Heart left ventricle (tissue), 16 donors: Measurements from ENCODE around the gene TACO1. TPM values are rescaled to one million over a fixed set of nuclear protein-coding genes. Genes with fewer than 3 reads are reported as not detected.
A peak's percentile ranks its signal among the peaks of the same experiment; 100 is the strongest.

Experiments used
- ATAC-seq, 4 donors: fragments of 200-7000 bp; cut with Tn5 transposase; one replicate each; pipeline ENCODE4 v1.9.1; 2020 to 2022; ENCODE audit warnings: moderate library complexity in 4 of 4, mild to moderate bottlenecking in 3 of 4, moderate number of reproducible peaks in 1 of 4
- DNase-seq, 5 donors: peaks; one replicate each; pipeline ENCODE4 v3.0.0-alpha.2; 2020
- H3K27ac ChIP-seq, 12 donors: fragments of 200-600 bp; sonication (generic) in 4 of 12; one replicate each; pipeline versions ENCODE4 v1.5.0 to v1.8.0; 2016 to 2022; ENCODE audit warnings: mild to moderate bottlenecking in 2 of 12
- H3K27me3 ChIP-seq, 9 donors: fragments of 200-600 bp; sonication (generic) in 2 of 9; one replicate each; pipeline versions ENCODE4 v1.5.1 to v1.8.0; 2016 to 2022; ENCODE audit warnings: mild to moderate bottlenecking in 3 of 9
- H3K36me3 ChIP-seq, 9 donors: fragments of 200-600 bp; sonication (generic) in 2 of 9; one replicate each; pipeline versions ENCODE4 v1.5.0 to v1.8.0; 2018 to 2022; ENCODE audit warnings: mild to moderate bottlenecking in 2 of 9
- H3K4me1 ChIP-seq, 12 donors: fragments of 200-600 bp; sonication (generic) in 4 of 12; one replicate each; pipeline versions ENCODE4 v1.5.0 to v1.8.0; 2016 to 2022; ENCODE audit warnings: mild to moderate bottlenecking in 3 of 12
- H3K4me3 ChIP-seq, 12 donors: fragments of 200-600 bp; sonication (generic) in 4 of 12; one replicate each; pipeline versions ENCODE4 v1.5.0 to v1.8.0; 2017 to 2022; ENCODE audit warnings: mild to moderate bottlenecking in 9 of 12, moderate library complexity in 4 of 12
- H3K9me3 ChIP-seq, 12 donors: fragments of 200-600 bp; sonication (generic) in 4 of 12; one replicate each; pipeline versions ENCODE4 v1.5.0 to v1.8.0; 2016 to 2022; ENCODE audit warnings: mild to moderate bottlenecking in 1 of 12
- POLR2A ChIP-seq, 2 donors: fragments of 450-650 bp; IDR thresholded peaks; one replicate each; pipeline ENCODE4 v1.6.1; 2017; ENCODE audit warnings: antibody characterized with exemption in 2 of 2, mild to moderate bottlenecking in 2 of 2, moderate library complexity in 2 of 2
- WGBS, 4 donors: extraction: QIAGEN DNeasy Blood & Tissue Kit in 2 of 4; methylation state at CpG; one replicate each; pipeline versions ENCODE4 v1.1.5 to v1.1.7; 2013 to 2018; 5-methylcytosine and 5-hydroxymethylcytosine counted together
- intact Hi-C, 10 donors: fragments of 100-400 bp; cut with DNase I; formaldehyde crosslinking; loops; one replicate each; pipeline versions ENCODE4 v1.11.1 to v1.14.2; 2022
- polyA plus RNA-seq, 2 donors: library from polyadenylated mRNA; stranded (reverse); fragments of 200-250 nt; gene quantifications; one replicate each; pipeline ENCODE4 v1.2.3, GENCODE V29; 2013
- total RNA-seq, 9 donors: library from RNA; depleted of rRNA in 2 of 9; stranded (reverse); fragments of >200 nt in 2 of 9; fragmentation: NEBNext Ultra II Directional in 3 of 9; extraction: Animal tissue kit (Norgen Biotek cat#: 25700) in 3 of 9; gene quantifications; one replicate each; pipeline versions ENCODE4 v1.1.0 to v1.2.4, GENCODE V29; 2016 to 2023
- TF ChIP-seq, protein P1 (sequence below), 12 donors: fragments of 200-600 bp; sonication (generic) in 4 of 12; IDR thresholded peaks; one replicate each; pipeline versions ENCODE4 v1.5.0 to v1.8.0; 2018 to 2022; ENCODE audit warnings: antibody characterized with exemption in 12 of 12, mild to moderate bottlenecking in 5 of 12
- donor health status: ischemic (EF 13 %, LVEDD 7.1; RV severe dilation, severe dysfunction).
- donor health status: healthy with polysubstance abuse.
- donor health status: DM: no; HTN: yes; CAD: no.
- donor health status: DM: no; HTN: no; CAD: no.
- donor health status: ischemic (EF 25% LVEDD 6.9; RV normal size, moderate dysfunction).
- donor health status: ischemic (EF 25% LVEDD 5.7; RV mildly dilated, moderate dysfunction).
- donor health status: healthy.
- donor health status: DM: yes; HTN: yes; CAD: no.
- donor health status: ischemic (EF 35%, LVEDD 5.7; RV mildly dilated, moderate dysfunction).
- donor health status: nonischemic (EF 11% LVEDD 7.7; RV severe dilation, severe dysfunction).
- donor health status: DM: yes; HTN: yes; CAD: no.
- donor health status: PGD.
- donor health status: ischemic (EF 29% LVEDD 5.4; RV normal size, mild dysfunction).
- donor health status: nonischemic (EF 23%, LVEDD 6.1; RV moderate dilation, normal function).

The TACO1 gene
- total and polyA plus RNA-seq, 11 donors: 23.0 to 54.9 (median 44.7) TPM

DNA sequence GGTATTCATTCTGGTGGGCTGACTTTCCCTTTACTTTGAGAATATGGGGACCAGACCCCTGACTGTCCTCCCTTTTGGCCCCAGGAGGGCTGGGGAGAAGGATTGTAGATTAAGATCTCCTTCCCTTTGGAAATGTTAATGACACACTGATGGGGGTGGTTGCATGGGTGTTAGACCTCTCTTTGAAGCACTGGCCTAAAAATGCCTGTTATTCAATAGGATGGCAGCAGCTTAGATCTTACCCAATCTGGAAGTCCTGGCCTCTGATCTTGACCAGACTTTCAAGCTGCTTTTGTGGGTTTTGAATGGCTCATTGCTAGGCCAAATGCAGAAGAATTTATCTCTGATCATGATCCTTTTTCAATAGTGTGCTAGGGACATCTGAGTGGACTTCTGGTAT is 47.2 kb downstream of the TACO1 start:
- intact Hi-C loops: no loop called here
- no peak for ATAC-seq
- H3K36me3 ChIP-seq: peaks cover 0 to 94% (median 69%) of the 10 kb centered on the region in 9 donors

DNA sequence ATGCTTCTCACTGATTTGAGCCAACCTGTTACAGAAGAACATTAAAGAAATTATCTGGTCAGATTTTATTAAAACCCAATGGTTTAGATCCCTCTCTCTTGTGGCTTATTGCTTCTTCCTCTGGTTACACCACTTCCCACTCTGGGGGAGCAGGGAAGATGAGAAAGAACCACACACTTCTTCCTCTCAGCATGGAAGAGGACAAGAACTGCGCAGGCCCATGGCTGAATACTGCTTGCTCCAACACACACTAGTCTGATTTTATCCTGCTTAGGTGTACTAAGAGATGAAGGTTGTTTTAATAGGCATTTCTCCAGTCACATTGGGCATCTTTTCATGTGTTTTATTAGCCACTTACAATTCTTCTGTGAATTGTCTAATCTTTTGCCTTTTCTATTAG is 49.1 kb downstream of the TACO1 start:
- peaks cover 0 to 96% (median 70%) of the 10 kb centered on the region in 9 donors for H3K36me3 ChIP-seq
- no peaks in the 10 kb centered on the region for H3K27me3 ChIP-seq
- peaks cover 0 to 74% (median 17%) of the 10 kb centered on the region in 12 donors for H3K4me1 ChIP-seq
- TF ChIP-seq, protein P1, sequence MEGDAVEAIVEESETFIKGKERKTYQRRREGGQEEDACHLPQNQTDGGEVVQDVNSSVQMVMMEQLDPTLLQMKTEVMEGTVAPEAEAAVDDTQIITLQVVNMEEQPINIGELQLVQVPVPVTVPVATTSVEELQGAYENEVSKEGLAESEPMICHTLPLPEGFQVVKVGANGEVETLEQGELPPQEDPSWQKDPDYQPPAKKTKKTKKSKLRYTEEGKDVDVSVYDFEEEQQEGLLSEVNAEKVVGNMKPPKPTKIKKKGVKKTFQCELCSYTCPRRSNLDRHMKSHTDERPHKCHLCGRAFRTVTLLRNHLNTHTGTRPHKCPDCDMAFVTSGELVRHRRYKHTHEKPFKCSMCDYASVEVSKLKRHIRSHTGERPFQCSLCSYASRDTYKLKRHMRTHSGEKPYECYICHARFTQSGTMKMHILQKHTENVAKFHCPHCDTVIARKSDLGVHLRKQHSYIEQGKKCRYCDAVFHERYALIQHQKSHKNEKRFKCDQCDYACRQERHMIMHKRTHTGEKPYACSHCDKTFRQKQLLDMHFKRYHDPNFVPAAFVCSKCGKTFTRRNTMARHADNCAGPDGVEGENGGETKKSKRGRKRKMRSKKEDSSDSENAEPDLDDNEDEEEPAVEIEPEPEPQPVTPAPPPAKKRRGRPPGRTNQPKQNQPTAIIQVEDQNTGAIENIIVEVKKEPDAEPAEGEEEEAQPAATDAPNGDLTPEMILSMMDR (IDR thresholded peaks at IDR 0.05): no peak
- no peak for TF ChIP-seq POLR2A (IDR thresholded peaks at IDR 0.05)
- H3K9me3 ChIP-seq: no peaks in the 10 kb centered on the region
- DNase-seq: no peak
- WGBS, 4 donors: 89 to 100% (median 97%) methylated on average over 1 of the region's 1 CpG
- ATAC-seq: peak in 1 of 4 donors; percentile 29
- intact Hi-C loops: no loop called here
- no peak overlapping the region for H3K27ac ChIP-seq
- H3K4me3 ChIP-seq: no peak overlapping the region

More for the DNA sequence above, 47.2 kb downstream of the TACO1 start:
- no peaks in the 10 kb centered on the region for H3K27me3 ChIP-seq
- no peak for DNase-seq
- no peaks in the 10 kb centered on the region for H3K9me3 ChIP-seq
- peaks cover 0 to 90% (median 13%) of the 10 kb centered on the region in 12 donors for H3K4me1 ChIP-seq
- no peak overlapping the region for H3K27ac ChIP-seq
- TF ChIP-seq, protein P1 (IDR thresholded peaks at IDR 0.05): no peak
- TF ChIP-seq POLR2A (IDR thresholded peaks at IDR 0.05): no peak
- no peak overlapping the region for H3K4me3 ChIP-seq

DNA sequence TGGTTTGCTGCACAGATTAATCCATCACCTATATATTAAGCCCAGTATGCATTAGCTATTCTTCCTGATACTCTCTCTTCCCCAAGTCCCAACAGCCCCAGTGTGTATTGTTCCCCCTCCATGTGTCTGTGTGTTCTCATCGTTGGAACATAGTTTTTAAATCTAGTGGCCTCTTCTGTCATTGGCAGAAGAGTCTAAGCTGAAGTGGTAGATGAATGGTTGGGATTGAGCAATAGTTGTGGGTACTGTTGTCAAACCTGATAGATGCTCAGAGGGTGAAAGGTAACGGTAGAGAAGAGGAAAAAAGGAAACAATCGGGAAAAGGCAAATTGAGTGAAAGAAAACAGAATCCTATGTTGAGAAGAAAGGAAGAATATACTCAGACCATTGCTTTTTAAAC is 51.4 kb downstream of the TACO1 start:
- WGBS, 4 donors: 64 to 69% (median 65%) methylated on average over 3 of the region's 3 CpGs
- intact Hi-C loops: no loop called here
- Histone ChIP-seq H3K9me3 (no peaks in the 10 kb centered on the region), H3K27ac (peak overlapping the region in 1 of 12 donors; percentile 15), H3K4me3 (no peak overlapping the region), H3K27me3 (no peaks in the 10 kb centered on the region), H3K36me3 (peaks cover 0 to 94% (median 77%) of the 10 kb centered on the region in 9 donors), H3K4me1 (peaks cover 0 to 55% (median 3%) of the 10 kb centered on the region in 12 donors)
- no peak for DNase-seq
- no peak for TF ChIP-seq POLR2A (IDR thresholded peaks at IDR 0.05)
- TF ChIP-seq, protein P1 (IDR thresholded peaks at IDR 0.05): no peak
- peak in 3 of 4 donors; percentile 38 to 72 (median 59) for ATAC-seq

DNA sequence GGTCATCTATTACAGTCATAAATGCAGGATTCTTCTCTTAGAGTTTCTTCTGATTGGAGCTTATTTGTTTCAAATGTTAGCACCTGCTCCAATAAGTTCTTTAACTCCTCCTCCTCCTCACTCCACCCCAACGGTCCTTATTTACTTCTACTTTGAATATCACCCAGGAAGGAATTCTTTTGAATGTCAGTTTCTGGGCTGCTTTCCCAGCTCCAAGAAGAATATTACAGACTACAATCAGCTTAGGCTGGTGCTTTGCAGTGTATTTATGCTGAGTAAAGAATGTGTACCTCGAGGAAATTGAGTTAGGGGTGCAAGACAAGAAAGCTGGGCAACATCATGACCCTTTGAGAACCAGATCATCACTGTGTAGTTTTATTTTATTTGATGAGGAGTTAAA is 52.4 kb downstream of the TACO1 start:
- WGBS, 4 donors: 23 to 35% (median 29%) methylated on average over 2 of the region's 2 CpGs
- H3K27ac ChIP-seq: peak overlapping the region in 2 of 12 donors; percentile 15 to 22

More for the DNA sequence above, 52.4 kb downstream of the TACO1 start:
- Histone ChIP-seq H3K9me3 (no peaks in the 10 kb centered on the region), H3K36me3 (peaks cover 0 to 95% (median 79%) of the 10 kb centered on the region in 9 donors), H3K4me1 (peaks cover 0 to 46% (median 0%) of the 10 kb centered on the region in 12 donors), H3K27me3 (no peaks in the 10 kb centered on the region), H3K4me3 (no peak overlapping the region)
- intact Hi-C loops: no loop called here
- no peak for DNase-seq
- TF ChIP-seq, protein P1 (IDR thresholded peaks at IDR 0.05): no peak
- no peak for TF ChIP-seq POLR2A (IDR thresholded peaks at IDR 0.05)
- peak in 3 of 4 donors; percentile 52 to 83 (median 75) for ATAC-seq
